ENCODE data around the gene POLR2H. TPM values are rescaled to one million over a fixed set of nuclear protein-coding genes. Genes with fewer than 3 reads are reported as not detected.

The POLR2H gene
- 72.1 to 81.2 TPM (median 75.1 TPM) in 5 replicates for total RNA-seq (2022; extraction: Qiagen RNA extraction; ENCODE audit: low read depth)

GRCh38 chr3:184361532-184361931 lies at the start of gene POLR2H, which contains the start of gene CLCN2:
TSS of gene POLR2H (plus strand) at chr3:184361710. CDS start at chr3:184363493, 1,783 bp downstream.
TSS of gene CLCN2 (minus strand) at chr3:184361605. CDS start at chr3:184361479, 126 bp downstream.

DNA sequence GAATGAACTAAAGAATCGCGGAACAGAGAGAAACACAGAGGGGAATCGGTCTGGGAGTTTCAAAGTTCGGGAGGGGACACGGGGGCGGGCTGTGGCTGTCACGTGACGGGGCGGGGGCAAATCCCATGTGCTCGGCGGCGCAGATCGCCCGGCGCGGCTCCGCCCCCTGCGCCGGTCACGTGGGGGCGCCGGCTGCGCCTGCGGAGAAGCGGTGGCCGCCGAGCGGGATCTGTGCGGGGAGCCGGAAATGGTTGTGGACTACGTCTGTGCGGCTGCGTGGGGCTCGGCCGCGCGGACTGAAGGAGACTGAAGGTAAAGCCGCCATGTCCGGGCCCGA lies 47.2 kb upstream of the POLR2H start, which contains the start of gene EIF4G1:
Gene EIF4G1, plus strand, starts transcription at position 244 of the 337 bp plus-strand sequence. CDS start 1,191 bp downstream, outside the sequence.

DNA sequence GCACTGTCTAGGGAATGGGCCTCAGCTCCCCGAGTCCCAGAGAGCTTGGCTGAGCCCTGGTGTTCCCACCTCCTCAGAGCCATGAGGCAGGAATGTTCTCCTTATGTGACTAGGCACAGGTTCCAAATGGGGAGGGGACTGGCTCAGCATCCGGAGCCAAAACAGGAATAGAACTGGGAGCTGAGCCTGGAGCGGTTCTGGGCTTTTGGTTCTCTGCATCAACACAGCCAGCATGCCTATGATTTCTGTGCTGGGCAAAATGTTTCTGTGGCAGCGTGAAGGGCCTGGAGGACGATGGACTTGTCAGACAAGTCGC lies 24.2 kb upstream of the POLR2H start, which contains the start of gene FAM131A:
Gene FAM131A, plus strand, starts transcription at position 202 of the 316 bp plus-strand sequence. Its CDS starts 31 bp downstream, at position 233.

GRCh38 chr3:184377882-184378445 lies 16.5 kb downstream of the POLR2H start, which contains the start of gene THPO:
TSS of gene THPO (minus strand) at chr3:184378207. CDS start at chr3:184376259, 1,948 bp downstream.

GRCh38 chr3:184379358-184380184 lies 18.1 kb downstream of the POLR2H start, which contains the start of gene CHRD:
TSS of gene CHRD (plus strand) at chr3:184380054. CDS start at chr3:184380319, 265 bp downstream.

Other genes starting within 250 kb of the POLR2H start
- gene EIF2B5, start 226.4 kb upstream of the POLR2H start, total RNA-seq (2022; extraction: Qiagen RNA extraction; ENCODE audit: low read depth) = 25.0 to 31.4 TPM (median 27.9 TPM) in 5 replicates
- gene DVL3, start 206.3 kb upstream of the POLR2H start, total RNA-seq (2022; extraction: Qiagen RNA extraction; ENCODE audit: low read depth) = 17.8 to 25.7 TPM (median 24.7 TPM) in 5 replicates
- gene AP2M1, start 186.9 kb upstream of the POLR2H start, total RNA-seq (2022; extraction: Qiagen RNA extraction; ENCODE audit: low read depth) = 286 to 311 TPM (median 306 TPM) in 5 replicates
- 29.7 to 34.8 TPM (median 32.7 TPM) in 5 replicates for gene ABCF3, start 175.5 kb upstream of the POLR2H start, total RNA-seq (2022; extraction: Qiagen RNA extraction; ENCODE audit: low read depth)
- 0.33 to 0.62 TPM (median 0.52 TPM) in 5 replicates for gene VWA5B2, start 132.1 kb upstream of the POLR2H start, total RNA-seq (2022; extraction: Qiagen RNA extraction; ENCODE audit: low read depth)
- gene ALG3, start 112.7 kb upstream of the POLR2H start, total RNA-seq (2022; extraction: Qiagen RNA extraction; ENCODE audit: low read depth) = 61.0 to 74.5 TPM (median 68.7 TPM) in 5 replicates
- gene EEF1AKMT4, start 112.0 kb upstream of the POLR2H start, total RNA-seq (2022; extraction: Qiagen RNA extraction; ENCODE audit: low read depth) = 8.7 to 13.2 TPM (median 12.4 TPM) in 5 replicates
- gene CAMK2N2, start 100.2 kb upstream of the POLR2H start, total RNA-seq (2022; extraction: Qiagen RNA extraction; ENCODE audit: low read depth) = 0.80 to 1.7 TPM (median 1.4 TPM) in 5 replicates
- not detected in 5 replicates for gene ECE2, start 85.7 kb upstream of the POLR2H start, total RNA-seq (2022; extraction: Qiagen RNA extraction; ENCODE audit: low read depth)
- gene PSMD2, start 62.5 kb upstream of the POLR2H start, total RNA-seq (2022; extraction: Qiagen RNA extraction; ENCODE audit: low read depth) = 281 to 370 TPM (median 301 TPM) in 5 replicates
- gene EIF4G1, start 47.1 kb upstream of the POLR2H start, total RNA-seq (2022; extraction: Qiagen RNA extraction; ENCODE audit: low read depth) = 254 to 267 TPM (median 261 TPM) in 5 replicates
- 9.1 to 12.0 TPM (median 11.5 TPM) in 5 replicates for gene FAM131A, start 24.1 kb upstream of the POLR2H start, total RNA-seq (2022; extraction: Qiagen RNA extraction; ENCODE audit: low read depth)
- gene CLCN2, start 105 bp upstream of the POLR2H start, total RNA-seq (2022; extraction: Qiagen RNA extraction; ENCODE audit: low read depth) = 4.8 to 6.6 TPM (median 5.9 TPM) in 5 replicates
- 0.07 TPM in 1 of 5 replicates, not detected in the others for gene THPO, start 16.5 kb downstream of the POLR2H start, total RNA-seq (2022; extraction: Qiagen RNA extraction; ENCODE audit: low read depth)
- gene CHRD, start 18.3 kb downstream of the POLR2H start, total RNA-seq (2022; extraction: Qiagen RNA extraction; ENCODE audit: low read depth) = 0.20 to 0.65 TPM (median 0.34 TPM) in 5 replicates
- gene EPHB3, start 200.1 kb downstream of the POLR2H start, total RNA-seq (2022; extraction: Qiagen RNA extraction; ENCODE audit: low read depth) = 0.08 to 0.77 TPM (median 0.32 TPM) in 5 replicates

All from A549 treated with GW870086 at 1 μM for 4 hours (cell line).